NCI-H1930 (cell line): Measurements from ENCODE around the gene PLEKHM3.

Experiments used
- DNase-seq, 2 experiments: peaks; one replicate each; lab custom pipeline; 2025; lab: John Stamatoyannopoulos, UW

Gene PLEKHM3

DNA sequence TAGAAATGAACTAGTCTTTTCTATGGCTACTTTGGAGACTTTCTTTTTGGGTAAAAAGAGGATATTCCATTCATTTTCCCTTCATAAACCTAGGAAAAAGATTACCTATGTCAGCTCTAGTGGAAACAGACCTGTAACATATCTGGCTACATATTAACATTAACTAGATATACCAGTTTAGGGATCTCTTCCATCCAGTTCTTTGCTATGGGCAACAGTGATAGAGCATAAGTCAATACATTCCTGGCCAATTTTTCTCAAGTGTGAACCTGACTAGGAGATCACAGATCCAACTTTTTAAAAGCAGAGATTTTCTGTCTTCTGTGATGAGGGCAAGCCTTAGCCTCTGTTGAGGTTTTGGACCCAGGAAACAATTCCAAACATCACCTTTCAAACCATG is 34.5 kb downstream of the PLEKHM3 start:
- DNase-seq = no peak

DNA sequence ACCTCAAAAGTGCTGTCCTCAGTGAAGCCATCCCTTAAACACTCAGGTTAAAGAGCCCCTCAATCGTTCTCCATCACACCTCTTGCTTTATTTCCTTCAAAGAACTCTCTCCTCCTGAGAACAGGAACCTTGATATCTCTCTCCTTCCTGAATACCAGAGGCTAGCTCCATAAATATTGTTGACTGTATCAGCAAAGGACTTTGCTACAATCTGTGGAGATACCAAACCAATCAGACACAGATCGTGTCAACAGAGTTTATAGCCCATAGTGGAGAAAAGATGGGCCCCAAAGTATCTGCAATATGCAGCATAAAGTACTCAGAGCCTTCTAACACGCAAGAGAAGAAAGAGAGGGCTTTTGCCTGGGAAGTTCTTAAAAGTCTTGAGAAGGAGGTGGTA is 36.4 kb downstream of the PLEKHM3 start:
- no peak for DNase-seq

DNA sequence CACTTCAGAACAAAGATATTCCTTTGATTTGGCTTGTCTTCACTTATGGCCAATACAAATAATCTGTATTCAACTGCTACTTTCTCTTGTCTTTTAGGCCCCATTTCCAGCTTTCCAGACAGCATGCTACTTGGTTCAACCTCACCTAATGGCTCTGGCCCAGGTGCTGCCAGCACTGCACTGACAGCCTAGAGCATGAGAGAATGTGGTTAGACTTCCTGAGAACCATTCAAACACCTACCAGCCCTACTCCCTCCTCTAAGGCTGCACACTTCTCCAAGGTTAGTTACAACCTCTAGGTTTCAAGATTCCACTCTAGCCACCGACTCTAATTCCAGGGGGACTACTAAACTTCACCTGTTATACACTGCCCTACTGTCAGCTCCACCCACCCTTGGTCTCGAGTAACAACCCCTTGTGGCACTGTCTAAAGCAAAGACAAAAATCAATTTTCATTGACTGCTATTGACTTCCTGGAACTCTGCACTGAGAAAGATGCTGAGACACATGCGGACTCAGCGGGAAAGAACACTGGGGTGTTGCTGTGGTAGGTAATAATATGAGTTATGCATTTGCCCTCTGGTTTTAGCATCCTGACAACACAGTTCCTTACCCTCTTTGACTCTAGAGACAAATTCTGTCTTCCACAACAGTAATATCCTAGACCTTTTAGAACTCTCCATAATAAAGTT is 38.2 kb downstream of the PLEKHM3 start:
- DNase-seq = no peak

DNA sequence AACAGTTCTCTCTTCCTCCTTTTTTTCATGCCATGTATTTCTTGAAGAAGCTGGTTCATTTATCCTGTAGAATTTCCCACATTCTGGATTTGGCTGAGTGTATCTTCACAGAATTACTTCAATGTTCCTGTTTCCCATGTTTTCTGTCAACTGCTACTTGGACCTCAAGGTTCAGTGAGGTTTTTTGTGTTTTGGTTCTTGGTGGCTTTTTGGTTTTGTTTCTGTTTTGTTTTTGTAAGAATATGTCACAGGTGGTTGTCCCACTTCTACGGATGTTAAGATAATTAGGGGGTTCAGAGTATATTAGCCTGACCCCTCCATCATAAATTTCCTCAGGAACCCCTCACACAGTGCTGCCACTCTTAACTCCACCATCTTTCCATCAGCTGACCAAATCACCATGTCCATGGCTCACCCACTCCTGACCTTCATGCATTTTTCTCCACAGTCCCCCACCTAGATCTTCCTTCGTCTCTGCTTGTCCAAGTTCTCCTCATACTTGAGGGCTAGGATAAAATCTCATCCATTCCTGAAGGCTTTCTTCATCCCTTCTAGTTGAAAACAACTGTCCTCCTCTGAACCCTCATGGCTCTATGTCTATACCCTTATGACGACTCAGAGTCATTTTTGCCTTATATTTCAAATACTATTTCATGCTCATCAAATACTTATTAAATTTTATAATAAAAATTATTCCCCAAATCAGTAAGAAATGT is 40.4 kb downstream of the PLEKHM3 start:
- DNase-seq = no peak

DNA sequence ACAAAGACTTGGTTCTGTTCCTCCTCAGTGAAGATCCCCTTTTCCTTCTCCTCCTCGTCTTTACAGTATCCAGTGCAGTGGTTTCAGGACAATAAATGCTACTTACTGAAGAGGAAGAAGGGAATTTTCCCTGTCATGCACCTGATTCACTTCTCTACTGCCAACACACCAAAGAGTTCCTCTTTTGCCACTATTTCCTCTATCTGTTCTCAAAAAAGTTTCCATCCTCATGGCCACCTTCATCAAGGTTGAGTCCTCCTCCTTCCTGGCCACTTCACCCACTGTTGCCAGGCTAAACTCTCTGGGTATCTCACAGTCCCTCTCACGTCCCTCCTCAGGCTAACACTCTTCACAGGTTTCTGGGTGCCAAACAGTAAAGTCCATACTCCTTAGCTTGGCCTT is 41.7 kb downstream of the PLEKHM3 start:
- DNase-seq = no peak

DNA sequence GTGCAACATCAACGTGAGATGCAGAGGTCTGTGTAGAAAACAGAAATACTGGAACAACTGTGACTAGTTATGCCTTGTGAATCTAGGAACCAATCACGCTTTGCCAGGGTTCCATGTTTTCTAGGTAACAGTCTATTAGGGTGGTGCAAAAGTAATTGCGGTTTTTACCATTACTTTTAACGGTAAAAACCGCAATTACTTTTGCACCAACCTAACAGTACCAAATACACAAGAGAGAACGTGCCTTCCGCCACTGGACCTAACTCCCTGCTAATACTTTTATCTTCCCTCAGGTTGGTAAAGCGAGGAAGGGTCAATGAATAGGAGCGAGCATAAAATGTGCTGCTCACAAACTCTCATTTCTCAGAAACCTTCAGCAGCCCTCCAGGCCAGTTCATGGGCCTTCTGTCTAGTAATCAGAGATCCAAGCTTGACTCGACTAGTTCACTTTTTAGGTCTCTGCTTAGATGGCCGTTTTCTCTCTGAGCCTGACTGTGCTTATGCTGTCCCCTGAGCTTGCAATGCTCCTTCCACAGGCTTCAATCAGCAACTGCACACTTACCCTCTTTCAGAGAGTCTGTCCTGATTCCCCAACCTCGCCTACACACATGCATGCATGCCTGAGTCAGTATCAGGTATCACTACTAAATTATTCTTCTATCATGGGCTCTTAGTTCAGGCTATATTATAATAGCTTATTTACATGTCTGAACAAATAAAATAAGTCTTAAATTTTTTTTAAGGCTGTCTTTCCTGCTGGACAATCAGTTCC is 47.0 kb downstream of the PLEKHM3 start:
- no peak for DNase-seq

DNA sequence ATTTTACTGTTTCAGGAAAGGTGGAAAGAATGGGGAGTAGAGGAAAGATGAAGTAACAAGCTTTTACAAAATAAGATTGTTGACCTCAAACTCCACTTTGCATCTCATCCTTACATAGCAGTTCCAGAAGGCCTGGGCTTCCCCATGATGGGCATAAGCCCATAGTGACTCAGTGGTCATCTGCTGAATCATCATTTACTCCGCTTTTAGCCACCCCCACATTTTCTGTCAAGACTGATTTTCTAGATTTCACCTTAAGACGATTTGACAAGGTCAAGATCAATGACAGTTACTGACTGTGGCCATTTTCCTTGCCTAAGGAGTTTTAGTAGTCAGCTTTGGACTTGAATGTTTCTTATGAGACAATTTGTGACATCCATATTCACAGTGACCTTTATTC is 49.4 kb downstream of the PLEKHM3 start:
- DNase-seq = no peak

DNA sequence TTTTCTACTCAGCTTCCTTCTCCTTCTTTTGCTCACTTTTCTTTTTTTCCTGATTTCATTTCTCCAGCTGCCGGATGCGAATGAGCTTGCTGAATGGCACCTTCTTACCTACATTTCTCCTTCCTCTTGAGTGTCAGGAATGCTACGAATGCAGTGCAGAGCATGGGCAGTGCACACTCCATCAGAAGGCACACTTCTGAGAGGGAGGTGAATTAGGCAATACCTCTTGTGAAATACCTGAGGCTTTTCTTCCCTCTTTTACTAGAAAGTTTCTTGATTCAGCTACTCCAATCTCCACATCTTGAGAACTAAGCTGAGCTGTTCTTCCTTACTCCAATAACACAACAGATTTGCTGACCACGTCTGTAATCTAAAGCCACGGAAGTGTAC is 51.1 kb downstream of the PLEKHM3 start:
- no peak for DNase-seq

DNA sequence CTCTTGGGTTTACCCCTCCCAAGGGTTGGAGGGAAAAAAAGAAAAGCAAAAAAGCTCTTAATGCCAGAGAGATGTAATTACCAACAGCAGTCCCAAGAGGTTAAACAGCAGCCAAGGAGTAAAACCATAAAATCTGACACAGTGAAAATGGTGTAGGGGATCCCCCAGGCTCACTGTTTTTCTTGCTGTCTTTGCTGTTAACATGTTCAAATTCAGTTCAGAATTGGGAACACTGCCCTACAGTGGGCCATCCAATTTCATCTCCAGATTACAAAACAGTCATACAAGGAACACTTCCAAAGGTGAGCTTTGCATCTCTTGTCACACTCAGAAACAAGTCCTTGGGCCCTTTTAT is 54.5 kb downstream of the PLEKHM3 start:
- no peak for DNase-seq

DNA sequence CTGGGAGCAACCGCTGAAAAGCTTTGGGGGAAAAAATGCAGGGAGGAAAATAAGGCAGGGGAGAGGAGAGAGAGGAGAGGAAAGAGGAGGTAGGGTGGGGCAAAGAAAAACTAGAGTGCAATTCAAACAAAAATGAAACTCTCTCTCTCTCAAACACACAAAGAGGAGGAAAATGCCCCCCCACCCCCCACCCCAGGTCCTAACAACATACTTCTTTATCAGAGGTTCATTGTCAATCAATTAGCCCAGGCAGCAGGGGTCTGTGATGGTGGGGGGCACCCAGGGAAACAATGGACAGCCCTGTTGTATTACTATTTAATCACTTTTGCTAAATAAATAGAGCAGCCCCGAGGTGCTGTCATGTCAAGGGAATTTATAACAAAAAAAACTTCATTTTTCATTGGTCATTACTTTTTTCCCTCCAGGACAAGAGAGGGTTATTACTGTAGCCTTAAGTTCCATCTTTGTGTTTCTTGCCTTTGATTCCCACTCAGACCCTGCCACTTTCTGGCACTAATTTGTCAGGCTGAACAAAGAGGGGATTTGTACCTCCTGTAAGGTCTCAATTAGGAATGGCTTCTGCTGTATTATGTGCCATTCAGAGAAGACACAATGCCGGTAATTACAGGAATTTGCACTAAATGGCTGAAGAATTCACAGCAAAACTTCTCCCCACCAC is 55.0 kb downstream of the PLEKHM3 start:
- peak; percentile 21 to 50 for DNase-seq

DNA sequence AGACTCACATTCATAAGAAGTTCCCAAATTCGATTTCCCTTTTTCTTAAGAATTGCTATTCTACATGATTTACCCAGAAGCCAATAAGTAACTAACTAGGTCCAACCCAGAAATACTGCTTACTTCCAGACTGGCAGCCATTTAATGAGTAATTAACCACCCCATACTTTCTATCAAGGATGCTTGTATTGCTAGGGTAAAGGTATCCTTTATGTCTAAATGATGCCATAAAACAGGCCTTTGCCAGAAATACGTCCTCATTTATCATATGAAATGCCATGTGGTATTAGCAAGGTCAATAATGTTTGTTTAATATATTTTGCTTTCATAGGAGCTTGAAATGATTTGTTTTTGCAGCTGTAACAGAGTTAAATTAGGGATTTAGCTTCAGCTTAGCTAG is 56.1 kb downstream of the PLEKHM3 start:
- DNase-seq = no peak

DNA sequence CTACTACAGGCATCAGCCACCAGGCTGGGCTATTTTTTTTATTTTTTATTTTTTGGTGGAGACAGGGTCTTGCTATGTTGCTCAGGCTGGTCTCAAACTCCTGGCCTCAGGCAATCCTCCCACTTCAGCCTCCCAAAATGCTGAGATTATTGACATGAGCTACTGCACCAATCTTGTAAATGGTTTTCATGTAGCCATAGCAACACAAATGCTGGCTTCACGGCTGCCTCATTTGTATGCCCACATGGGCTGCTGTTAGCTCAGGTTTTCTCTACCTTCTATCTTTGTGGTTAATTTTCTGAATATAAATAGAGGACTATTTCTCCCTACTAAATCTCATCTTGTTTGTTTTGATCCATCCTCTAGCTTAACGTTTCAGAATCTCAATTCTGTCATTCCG is 58.2 kb downstream of the PLEKHM3 start:
- DNase-seq = no peak

DNA sequence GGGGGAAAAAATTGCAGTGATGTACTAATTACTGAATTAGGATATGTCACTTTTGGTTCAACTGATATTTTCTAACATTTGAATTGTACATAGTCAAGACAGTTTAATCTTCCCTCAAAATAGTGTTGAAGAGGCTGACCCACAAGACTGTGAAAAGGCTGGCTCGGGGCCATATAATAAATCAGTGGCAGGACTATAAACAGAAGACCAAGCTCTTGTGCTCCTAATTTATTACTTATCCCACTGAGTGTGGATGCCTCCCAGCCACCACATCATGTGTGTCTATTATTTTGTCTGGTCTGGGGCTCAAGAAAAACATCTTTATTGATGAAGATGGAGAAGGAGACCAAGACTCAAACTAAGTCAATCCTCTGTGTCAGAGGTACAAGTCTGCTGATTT is 64.4 kb downstream of the PLEKHM3 start:
- DNase-seq = no peak

DNA sequence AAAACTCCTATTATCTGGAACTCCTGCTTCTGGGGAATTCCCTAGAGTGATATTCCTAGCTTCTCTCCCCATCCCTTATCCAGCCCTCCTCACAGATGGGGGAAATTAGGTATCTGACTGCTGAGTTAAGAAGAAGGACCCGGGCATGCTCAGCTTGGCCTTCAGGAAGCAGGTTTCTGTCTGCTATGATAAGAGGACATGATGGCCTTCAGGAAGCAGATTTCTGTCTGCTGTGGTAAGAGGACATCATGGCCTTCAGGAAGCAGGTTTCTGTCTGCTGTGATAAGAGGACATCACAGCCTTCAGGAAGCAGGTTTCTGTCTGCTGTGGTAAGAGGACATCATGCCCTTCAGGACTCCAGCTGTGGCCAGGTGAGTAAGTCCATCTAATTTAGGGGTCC is 65.2 kb downstream of the PLEKHM3 start:
- no peak for DNase-seq

DNA sequence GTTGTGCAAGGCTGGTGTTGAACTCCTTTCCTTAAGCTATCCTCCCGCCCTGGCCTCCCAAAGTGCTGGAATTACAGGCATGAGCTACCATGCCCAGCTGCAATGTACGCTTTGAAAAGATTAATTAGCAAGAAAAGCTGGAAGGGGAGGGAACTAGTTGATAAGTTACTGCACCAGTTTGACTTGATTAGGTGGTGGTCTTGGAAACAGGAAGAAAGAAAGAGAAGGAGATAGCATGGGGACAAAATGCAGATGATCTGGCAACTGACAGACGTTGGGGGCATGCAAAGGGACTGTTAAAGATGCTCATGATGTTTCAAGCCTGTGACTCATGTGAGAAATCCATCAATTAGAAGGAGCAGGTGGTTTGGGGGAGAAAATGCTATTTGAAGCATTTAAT is 68.6 kb downstream of the PLEKHM3 start:
- DNase-seq = no peak

DNA sequence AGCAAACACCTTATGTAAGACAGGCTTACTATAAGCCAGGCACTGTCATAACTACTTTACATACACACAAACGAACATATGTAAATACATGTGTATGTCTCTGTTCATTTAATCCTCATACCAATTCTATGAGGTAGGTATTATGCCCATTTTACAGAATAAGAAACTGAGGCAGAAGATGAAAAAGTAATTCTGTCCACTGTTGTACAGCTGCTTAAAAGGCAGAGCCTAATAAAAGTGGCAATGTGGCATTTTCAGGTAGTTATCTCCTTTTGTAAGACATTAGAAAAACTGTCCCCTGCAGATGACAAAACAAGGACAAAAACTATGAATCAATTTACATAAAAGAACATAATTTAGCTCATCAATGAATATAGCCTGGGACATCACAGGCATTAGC is 69.9 kb downstream of the PLEKHM3 start:
- DNase-seq = no peak

DNA sequence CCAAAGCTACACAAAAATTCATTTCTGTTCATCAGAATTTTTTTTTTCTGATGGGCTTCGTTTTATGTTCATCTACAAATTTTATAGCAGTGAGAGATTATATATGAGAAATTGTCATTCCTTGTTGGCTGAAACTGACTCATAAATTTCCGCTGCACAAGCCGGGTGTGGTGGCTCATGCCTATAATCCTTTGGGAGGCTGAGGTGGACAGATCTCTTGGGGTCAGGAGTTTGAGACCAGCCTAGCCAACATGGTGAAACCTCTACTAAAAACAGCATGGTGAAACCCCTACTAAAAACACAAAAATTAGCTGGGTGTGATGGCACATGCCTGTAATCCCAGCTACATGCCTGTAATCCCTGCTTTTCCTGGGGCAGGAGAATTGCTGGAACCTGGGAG is 72.0 kb downstream of the PLEKHM3 start:
- DNase-seq = no peak

DNA sequence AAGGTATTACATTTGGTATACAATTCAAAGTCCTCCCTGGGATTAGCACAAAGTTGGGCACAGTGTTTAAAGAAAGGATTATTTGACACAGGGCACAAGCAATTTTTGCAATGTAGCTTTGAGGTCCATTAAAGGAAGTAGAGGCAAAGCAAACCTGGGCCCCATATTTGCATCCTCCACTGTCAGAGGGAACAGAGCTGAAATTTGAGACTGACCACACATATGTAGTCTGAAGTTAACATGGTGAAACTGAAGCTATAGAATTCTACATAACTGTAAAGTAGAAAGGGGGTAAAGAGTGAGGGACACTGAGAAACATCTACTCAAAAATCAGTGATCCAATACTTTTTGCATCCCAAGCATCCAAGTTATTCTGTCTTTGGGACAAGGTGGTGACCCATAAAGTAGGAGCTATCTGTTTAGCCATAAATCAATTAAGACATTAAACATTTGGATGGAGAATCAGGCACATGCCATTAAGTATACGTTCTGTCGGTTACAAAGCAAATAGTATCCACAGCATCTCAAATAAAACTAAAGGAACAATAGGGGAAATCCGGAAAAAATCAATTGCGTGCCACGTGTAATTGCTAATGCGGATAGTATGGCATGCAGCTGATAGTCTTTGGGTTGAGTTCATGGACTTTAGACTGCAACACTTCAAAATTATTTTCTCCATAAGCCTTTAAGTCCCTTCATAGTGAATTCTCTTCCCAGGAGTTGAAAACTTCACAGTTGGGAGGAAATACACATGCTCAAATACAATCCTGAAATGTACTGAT is 72.6 kb downstream of the PLEKHM3 start:
- no peak for DNase-seq

DNA sequence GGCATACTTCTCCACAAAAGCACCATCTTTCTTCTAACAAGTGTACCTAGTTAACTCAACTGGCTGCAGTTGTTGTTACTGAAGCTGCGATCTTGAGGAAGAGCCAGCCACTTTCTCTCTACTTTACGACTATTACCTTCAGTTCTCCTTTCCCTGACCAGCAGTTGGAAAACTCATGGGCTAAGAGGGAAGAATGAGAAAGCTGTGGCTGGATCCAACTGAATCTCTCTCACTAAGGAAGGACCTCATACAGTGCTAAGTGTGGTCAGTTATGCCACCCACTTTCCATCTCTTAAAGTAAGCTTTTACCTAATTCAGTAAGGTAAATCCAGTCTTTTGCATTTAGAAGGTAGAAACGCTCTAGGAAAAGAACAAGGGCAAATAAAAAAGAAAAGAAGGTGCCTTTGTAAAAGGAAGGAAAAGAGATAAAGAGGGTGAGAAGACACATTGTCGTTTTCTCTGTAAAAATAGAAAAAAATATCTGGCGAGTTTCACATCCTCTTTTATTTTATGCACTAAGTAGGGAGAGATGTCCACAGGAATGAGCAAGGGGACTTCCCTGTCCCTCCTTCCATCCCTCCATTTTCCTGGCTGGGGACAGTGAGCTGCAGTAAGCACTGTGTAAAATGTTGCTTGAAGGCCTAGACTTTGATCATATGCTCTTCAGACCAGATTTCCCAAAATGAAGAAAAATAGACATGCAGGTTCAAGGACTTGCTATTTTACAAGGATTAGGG is 73.4 kb downstream of the PLEKHM3 start:
- no peak for DNase-seq

DNA sequence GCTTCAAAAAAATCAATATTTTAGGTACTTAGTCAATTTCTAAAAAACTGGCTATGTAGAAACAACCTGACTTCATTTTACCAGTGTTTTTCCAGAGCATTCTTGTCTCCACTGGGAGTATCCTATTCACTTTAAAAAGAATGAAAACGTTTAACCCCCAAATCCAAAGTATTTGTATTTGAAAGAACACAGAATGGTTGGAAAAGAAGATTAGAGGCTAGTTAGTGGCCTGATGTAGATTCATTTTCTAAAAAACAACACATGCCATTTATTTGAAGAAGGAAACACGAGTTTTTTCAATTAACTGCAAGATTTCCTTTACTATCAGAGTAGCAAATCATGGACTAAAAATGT is 74.6 kb downstream of the PLEKHM3 start:
- DNase-seq = no peak

DNA sequence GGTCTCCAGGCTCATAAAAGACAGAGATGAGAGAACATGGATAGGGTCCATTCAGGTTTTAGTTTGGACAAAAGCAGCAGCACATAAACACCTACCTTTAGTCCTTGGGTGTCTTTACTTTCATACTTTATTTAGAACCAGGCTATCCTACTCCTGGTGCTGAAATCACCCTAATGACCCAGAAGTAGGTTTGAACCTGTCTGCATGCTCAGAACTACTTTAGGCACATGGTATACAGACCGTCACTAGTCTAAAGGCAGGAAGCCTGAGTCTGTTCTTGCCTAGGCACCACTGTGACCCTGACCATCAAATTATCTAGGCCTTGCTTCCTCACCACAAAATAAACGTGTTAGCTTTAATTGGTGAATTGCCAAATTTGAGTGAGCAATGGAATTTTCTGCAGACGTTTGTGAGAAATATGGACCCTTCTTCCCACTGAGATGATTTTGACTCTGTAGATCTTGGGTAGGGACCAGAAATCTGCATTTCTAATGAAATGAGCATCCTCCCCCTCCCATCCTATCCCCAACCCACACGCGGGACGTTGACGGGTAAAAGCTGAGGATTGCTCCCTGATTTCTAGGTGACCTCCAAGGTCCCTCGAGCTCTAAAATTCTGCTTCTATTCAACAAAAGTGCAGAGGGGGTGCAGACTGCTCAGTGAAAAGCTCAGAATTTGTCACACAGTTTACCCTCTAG is 75.1 kb downstream of the PLEKHM3 start:
- no peak for DNase-seq
